NT2/D1 (cell line): ENCODE measurements around the gene SHROOM4.

Experiments used
- SUZ12 ChIP-seq: IDR thresholded peaks from 2 replicates; pipeline ENCODE4 v1.6.1; 2011; ENCODE audit not compliant: insufficient read length, insufficient read depth; ENCODE audit errors: extremely low read depth
- YY1 ChIP-seq: IDR thresholded peaks from 2 replicates; pipeline ENCODE4 v1.6.1; 2011; ENCODE audit not compliant: insufficient read length, insufficient read depth
- ZNF274 ChIP-seq: IDR thresholded peaks from 2 replicates; pipeline ENCODE4 v1.6.1; 2011; ENCODE audit warnings: mild to moderate bottlenecking, low read depth, low read length

GRCh38 chrX:50852524-50852923 lies 38.5 kb upstream of the SHROOM4 start:
- TF ChIP-seq YY1 (no peak), SUZ12 (no peak), ZNF274 (no peak)
